GM10266 (cell line): ENCODE measurements around the gene PLPPR1.

ENCODE experiments used
- DNase-seq: peaks from one replicate; pipeline ENCODE4 v3.0.0; 2012; ENCODE audit errors: extremely low spot score
- TF ChIP-seq, protein P1 (sequence below): IDR thresholded peaks from 2 replicates; pipeline ENCODE4 v1.5.1; 2012; ENCODE audit warnings: mild to moderate bottlenecking, low read depth; ENCODE audit not compliant: control insufficient read depth, insufficient read depth; ENCODE audit errors: missing control alignments

The PLPPR1 gene

DNA sequence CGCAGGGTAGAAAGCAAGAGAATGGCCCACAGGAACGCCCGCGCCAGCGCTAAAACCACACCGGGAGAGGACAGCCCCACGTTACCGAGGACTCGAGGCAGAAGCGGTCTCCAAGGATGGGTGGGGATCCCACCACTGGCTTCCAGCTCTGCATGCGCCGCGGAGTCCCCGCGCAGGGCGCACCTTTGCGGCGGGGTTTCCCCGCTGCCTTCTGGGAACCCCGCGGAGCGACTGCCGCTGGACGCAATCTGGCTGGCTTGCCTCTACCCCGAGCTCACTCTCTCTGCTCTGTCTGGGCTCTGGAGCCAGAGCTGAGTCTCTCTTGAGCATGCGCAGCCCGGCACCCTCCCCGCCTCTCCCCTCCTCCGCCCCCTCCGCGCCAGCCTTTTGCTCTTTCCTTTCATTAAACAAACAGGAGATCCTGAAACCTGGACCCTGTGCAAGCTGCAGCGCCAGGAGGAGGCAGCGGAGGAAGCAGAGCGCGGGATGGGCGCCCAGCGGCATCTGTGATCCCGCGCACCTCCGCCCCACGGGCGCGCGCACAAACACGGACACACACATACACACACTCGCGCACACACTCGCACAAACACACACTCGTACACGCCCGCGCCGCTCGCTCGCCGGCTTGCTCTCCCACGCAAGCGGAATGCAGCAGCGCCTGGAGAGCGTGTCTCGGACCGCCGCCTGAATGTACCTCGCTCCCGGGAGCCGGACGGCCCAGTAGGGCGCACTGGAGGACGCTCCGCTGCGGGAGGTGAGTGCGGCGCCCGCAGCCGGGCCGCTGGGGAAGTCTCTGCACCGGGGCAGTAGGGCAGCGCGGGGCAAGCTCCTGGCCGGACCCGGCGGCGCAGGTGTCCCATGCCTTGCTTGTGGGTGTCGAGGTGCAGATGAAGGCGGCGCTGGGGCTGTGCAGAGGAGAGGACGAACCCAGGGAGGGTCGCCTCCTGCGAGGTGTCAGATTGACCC is at the start of gene PLPPR1:
TSS of gene PLPPR1 (plus strand) at position 382 of the 969 bp plus-strand sequence.
- no peak for DNase-seq
- TF ChIP-seq, protein P1, sequence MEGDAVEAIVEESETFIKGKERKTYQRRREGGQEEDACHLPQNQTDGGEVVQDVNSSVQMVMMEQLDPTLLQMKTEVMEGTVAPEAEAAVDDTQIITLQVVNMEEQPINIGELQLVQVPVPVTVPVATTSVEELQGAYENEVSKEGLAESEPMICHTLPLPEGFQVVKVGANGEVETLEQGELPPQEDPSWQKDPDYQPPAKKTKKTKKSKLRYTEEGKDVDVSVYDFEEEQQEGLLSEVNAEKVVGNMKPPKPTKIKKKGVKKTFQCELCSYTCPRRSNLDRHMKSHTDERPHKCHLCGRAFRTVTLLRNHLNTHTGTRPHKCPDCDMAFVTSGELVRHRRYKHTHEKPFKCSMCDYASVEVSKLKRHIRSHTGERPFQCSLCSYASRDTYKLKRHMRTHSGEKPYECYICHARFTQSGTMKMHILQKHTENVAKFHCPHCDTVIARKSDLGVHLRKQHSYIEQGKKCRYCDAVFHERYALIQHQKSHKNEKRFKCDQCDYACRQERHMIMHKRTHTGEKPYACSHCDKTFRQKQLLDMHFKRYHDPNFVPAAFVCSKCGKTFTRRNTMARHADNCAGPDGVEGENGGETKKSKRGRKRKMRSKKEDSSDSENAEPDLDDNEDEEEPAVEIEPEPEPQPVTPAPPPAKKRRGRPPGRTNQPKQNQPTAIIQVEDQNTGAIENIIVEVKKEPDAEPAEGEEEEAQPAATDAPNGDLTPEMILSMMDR = no peak

DNA sequence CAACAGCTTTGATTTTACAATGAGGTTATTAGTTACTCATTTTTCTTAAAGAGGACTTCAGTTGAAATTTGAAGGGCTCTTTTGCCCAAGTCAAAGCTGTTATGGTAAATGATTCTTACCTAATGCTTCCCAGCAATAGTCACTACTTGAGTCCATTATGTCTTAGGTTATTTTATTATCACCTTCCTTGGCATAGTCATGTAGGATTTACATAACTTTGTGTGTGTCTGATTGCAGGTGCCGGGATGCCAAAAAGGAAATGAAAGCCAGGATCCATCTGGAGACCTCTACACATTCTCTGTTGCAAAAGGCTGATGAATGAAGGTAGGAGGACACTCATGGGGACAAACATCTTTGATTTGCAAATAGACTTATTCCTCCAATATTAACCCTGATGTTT is 38.8 kb upstream of the PLPPR1 start:
- TF ChIP-seq, protein P1 = no peak

DNA sequence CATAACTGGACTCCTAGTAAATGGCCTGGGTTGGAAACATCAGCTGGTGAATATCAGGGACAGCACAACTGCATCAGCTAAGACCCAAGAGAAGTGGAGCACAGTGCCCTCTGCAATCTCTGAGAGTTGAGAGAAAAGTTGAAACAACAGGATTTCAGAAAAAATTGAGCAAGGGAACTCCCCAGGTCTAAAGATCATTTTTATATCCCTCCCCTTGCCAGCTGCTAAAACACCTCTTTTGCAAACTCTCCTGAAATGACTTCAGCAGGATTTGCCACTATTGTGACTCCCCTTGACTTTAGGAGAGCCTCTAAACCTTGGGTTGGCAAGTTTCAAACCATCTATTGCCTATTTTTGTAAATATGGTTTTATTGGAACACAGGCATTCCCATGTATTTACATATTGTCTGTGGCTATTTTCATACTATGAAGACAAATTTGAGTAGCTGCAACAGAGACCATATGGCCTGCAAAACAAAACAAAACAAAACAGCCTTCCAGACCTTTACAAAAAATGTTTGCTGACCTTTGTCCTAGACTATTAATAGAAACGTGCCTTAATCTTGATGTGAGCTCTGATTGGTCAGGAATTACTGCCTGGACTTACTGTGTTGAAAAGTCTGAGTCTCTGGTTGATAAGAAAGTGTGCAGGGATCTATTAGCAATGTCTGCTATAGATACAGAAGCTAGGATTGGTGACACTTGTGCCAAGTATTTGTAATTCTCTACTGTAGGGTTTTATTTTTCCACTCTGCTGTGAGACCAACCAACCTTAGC is 37.7 kb upstream of the PLPPR1 start:
- DNase-seq = no peak
- TF ChIP-seq, protein P1 = no peak

More for the DNA sequence above, 38.8 kb upstream of the PLPPR1 start:
- no peak for DNase-seq

DNA sequence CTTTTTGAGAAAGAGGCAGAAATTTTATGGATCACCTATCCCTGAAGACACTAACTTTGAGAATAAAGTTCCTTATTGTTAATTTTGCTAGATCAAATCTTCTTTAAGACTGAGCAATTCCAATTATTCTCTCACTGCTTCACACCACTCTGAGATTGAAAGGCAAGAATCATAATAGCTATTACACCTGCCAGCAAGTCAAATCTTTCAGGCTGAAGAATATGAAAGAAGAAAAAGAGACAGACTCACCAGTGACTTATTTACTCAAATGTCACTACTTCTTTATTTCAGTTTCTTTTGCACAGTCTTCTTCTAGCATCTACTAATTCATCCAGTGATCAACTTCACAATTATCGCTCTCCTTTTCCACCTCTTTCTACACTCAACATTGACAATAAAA is 35.9 kb upstream of the PLPPR1 start:
- no peak for DNase-seq
- TF ChIP-seq, protein P1 = no peak

DNA sequence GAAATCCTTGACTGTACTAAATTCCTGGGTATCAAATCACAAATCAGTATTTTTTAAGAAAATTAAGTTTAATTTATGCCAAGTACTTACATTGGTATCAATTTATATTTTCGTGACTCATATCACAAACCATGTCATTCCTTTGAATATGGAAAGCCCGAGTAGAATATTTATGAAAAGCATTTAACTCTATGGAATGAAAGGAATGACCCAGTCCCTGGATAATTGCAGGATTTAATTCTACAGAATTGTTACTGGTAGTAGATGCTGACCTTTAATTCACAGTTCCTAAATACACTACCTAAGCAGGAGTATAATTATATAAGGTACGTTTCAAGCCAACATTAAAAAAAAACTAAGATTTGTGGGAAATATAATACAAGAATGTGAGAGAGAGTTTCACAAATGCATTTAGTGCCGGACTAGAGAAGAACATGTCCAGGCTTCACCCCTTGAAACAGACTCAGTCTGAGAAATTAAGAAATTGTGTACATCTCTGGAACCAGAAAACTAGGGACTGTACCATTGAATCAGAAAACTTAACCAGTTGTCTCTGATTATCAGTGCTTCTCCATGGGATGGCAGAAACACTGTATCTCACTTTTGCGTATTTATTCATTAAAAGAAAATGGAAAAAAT is 28.5 kb upstream of the PLPPR1 start:
- no peak for DNase-seq
- TF ChIP-seq, protein P1 = no peak

DNA sequence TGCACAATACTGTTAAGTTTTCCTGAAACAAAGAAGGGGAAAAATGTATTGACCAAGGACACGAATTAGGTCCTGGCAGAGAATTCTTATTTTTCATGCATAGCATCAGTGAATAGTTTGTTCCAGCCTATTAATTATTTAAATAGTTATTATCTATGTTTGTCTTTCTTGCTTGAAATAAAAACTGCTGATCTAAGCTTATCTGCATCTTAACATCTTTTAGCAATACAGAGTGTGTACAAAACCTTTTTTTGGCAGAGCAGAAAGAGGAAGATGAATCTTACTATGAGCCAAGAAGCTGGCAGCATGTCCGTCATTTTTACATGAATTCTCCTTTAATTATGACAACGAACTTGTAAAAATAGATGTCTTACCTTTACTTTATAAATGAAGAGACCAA is 23.3 kb upstream of the PLPPR1 start:
- no peak for DNase-seq
- TF ChIP-seq, protein P1 = no peak
